Stomach (tissue), 9 donors: ENCODE data around the gene UGT1A8. TPM values are rescaled to one million over a fixed set of nuclear protein-coding genes. Genes with fewer than 3 reads are reported as not detected.
"Not testable (repeated sequence)": the region's sequence is repeated elsewhere in the genome, so short reads cannot be mapped to it uniquely, and the experiment has no call there.

Source experiments
- DNase-seq, 2 donors: peaks; one replicate each; pipeline versions ENCODE4 v3.0.0 to v3.0.0-alpha.2; 2013 to 2019
- H3K27ac ChIP-seq, 5 donors: fragments of 200-600 bp in 4 of 5; sonication (generic) in 4 of 5; one replicate each; pipeline ENCODE4 v1.5.1; 2013 to 2019; ENCODE audit warnings: mild to moderate bottlenecking in 1 of 5, moderate library complexity in 1 of 5
- H3K27me3 ChIP-seq, 3 donors: fragments of 200-600 bp; sonication (generic); one replicate each; pipeline ENCODE4 v1.5.1; 2017 to 2019; ENCODE audit warnings: mixed run types in 1 of 3
- H3K36me3 ChIP-seq, 4 donors: fragments of 200-600 bp; sonication (generic); 1 replicate in 3 of 4; 2 replicates in 1 of 4; pipeline ENCODE4 v1.5.1; 2016 to 2019
- H3K4me1 ChIP-seq, 4 donors: fragments of 200-600 bp; sonication (generic); one replicate each; pipeline ENCODE4 v1.5.1; 2016 to 2019
- H3K4me3 ChIP-seq, 4 donors: fragments of 200-600 bp; sonication (generic) in 3 of 4; one replicate each; pipeline ENCODE4 v1.5.1; 2016 to 2019; ENCODE audit warnings: mild to moderate bottlenecking in 1 of 4
- H3K9me3 ChIP-seq, 4 donors: fragments of 200-600 bp; sonication (generic); one replicate each; pipeline ENCODE4 v1.5.1; 2016 to 2019
- CTCF ChIP-seq, 7 experiments: fragments of 450-650 bp in 4 of 7; fragments of 200-600 bp in 3 of 7; sonication (generic) in 3 of 7; IDR thresholded peaks; one replicate each; pipeline ENCODE4 v1.5.1; 2016 to 2019; ENCODE audit warnings: antibody characterized with exemption in 7 of 7, control low read depth in 2 of 7, mild to moderate bottlenecking in 1 of 7
- EP300 ChIP-seq: sonication (generic); formaldehyde crosslinking; IDR thresholded peaks from one replicate; pipeline ENCODE4 v1.6.1; 2017; ENCODE audit warnings: antibody characterized with exemption
- POLR2A ChIP-seq, 4 donors: fragments of 450-650 bp; IDR thresholded peaks; one replicate each; pipeline ENCODE4 v1.6.1; 2016; ENCODE audit warnings: antibody characterized with exemption in 4 of 4, control low read depth in 2 of 4, mild to moderate bottlenecking in 1 of 4, moderate library complexity in 1 of 4
- POLR2AphosphoS5 ChIP-seq, 3 donors: sonication (generic); formaldehyde crosslinking; IDR thresholded peaks; one replicate each; pipeline ENCODE4 v1.6.1; 2016; ENCODE audit warnings: antibody characterized with exemption in 3 of 3
- WGBS, 5 donors: extraction: QIAGEN DNeasy Blood & Tissue Kit in 3 of 5; methylation state at CpG; one replicate each; pipeline versions ENCODE4 v1.1.5 to v1.1.7; 2013 to 2018; 5-methylcytosine and 5-hydroxymethylcytosine counted together
- intact Hi-C: fragments of 100-400 bp; cut with DNase I; formaldehyde crosslinking; loops from one replicate; pipeline ENCODE4 v1.15.1; 2023; ENCODE audit warnings: low total_unique reads
- polyA plus RNA-seq, 3 donors: library from polyadenylated mRNA; stranded (reverse); fragments of 200-250 nt; gene quantifications; one replicate each; pipeline ENCODE4 v1.2.3, GENCODE V29; 2013
- total RNA-seq, 5 donors: library from RNA; depleted of rRNA; stranded (reverse); fragments of >200 nt; gene quantifications; one replicate each; pipeline versions ENCODE4 v1.1.0 to v1.2.3, GENCODE V29; 2014 to 2016
- donor health status: healthy with polysubstance abuse.
- donor health status: Bipolar disorder and iron deficiency.
- donor health status: healthy.

UGT1A8 gene
- total and polyA plus RNA-seq, 8 donors, result 2.3 to 7.2 TPM; not detected in 6

DNA sequence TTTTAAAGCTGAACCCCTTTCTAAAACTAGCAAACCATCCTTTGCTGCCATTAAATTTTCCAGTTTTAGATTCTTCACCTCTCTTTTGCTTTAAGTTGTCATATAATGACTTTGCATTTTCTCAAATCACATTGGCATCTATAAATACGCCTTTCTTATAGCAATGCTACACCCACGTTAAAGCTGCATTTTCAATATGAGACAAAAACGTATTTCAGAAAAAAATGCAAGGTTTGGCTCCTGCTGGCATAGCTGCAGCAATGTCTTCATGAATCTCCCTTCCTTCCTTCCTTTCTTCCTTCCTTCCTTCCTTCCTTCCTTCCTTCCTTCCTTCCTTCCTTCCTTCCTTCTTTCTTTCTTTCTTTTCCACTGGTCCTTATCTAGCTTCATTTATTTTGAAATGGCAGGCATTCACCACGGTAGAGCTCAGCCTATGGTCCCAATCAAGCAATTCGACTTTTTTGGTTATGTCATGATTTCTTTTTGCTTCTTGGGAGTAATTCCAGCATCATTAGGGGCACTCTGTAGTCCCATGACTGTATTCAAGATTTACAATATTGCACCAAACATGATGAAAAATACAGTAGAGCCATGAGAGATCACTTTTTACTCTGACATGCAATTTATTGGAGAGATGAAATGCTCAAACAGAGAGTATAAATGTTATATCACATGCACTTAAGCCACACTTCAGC is 10.0 kb downstream of the UGT1A8 start:
- Histone ChIP-seq H3K27me3 (no peaks in the 10 kb centered on the region), H3K4me1 (no peaks in the 10 kb centered on the region), H3K4me3 (no peak overlapping the region), H3K9me3 (peaks cover 0 to 15% (median 3%) of the 10 kb centered on the region in 4 donors), H3K36me3 (no peaks in the 10 kb centered on the region), H3K27ac (no peak overlapping the region)
- WGBS, 5 donors, result 62 to 68% (median 66%) methylated on average over 5 of the region's 5 CpGs
- intact Hi-C loops, result no loop called here
- TF ChIP-seq CTCF (IDR thresholded peaks at IDR 0.05) (no peak), POLR2A (IDR thresholded peaks at IDR 0.05) (no peak), EP300 (no peak), POLR2AphosphoS5 (IDR thresholded peaks at IDR 0.05) (no peak)
- no peak for DNase-seq

DNA sequence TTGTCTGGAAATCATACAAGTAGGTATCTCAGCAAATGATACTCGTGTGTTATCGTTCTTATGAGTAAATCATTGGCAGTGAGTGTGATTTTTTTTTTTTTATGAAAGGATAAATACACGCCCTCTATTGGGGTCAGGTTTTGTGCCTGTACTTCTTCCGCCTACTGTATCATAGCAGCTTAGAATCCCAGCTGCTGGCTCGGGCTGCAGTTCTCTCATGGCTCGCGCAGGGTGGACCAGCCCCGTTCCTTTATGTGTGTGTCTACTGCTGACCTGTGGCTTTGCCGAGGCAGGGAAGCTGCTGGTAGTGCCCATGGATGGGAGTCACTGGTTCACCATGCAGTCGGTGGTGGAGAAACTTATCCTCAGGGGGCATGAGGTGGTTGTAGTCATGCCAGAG is 18.9 kb downstream of the UGT1A8 start, which contains the start of gene UGT1A10:
Gene UGT1A10 (plus strand): TSS at position 143 of the 400 bp plus-strand sequence. CDS start 75 bp downstream, at position 218.
- DNase-seq, H3K27ac ChIP-seq, H3K4me1 ChIP-seq, H3K9me3 ChIP-seq, H3K27me3 ChIP-seq, intact Hi-C loops, H3K36me3 ChIP-seq, H3K4me3 ChIP-seq: not testable (repeated sequence)
- 60 to 80% (median 66%) methylated on average over 10 of the region's 10 CpGs for WGBS, 5 donors

DNA sequence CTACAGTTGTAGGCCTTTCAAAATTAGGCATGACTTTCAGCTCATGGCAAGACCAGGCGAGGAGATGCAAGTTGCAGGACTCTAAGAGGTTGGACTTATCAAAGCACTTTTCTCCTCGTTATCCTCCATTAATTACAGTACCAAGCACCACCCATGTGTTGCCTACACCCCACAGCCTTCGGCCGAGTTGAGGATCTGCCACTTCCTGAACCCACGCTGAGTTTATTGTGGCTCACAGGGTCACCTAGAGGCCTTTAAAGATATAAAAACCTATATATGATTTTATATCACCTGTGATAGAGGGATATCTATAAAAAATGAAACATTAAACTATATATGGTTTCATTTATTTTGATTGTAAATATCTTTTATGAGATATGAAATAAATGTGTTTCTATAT is 21.4 kb downstream of the UGT1A8 start:
- H3K36me3 ChIP-seq, result no peaks in the 10 kb centered on the region
- TF ChIP-seq POLR2AphosphoS5 (IDR thresholded peaks at IDR 0.05) (no peak), CTCF (IDR thresholded peaks at IDR 0.05) (no peak), POLR2A (IDR thresholded peaks at IDR 0.05) (no peak), EP300 (no peak)
- H3K9me3 ChIP-seq, result peaks cover 0 to 11% (median 4%) of the 10 kb centered on the region in 4 donors
- H3K27ac ChIP-seq, result no peak overlapping the region
- H3K4me1 ChIP-seq, result no peaks in the 10 kb centered on the region
- intact Hi-C loops, result no loop called here
- no peak overlapping the region for H3K4me3 ChIP-seq
- no peak for DNase-seq
- H3K27me3 ChIP-seq, result no peaks in the 10 kb centered on the region
- 40 to 54% (median 49%) methylated on average over 5 of the region's 5 CpGs for WGBS, 5 donors

DNA sequence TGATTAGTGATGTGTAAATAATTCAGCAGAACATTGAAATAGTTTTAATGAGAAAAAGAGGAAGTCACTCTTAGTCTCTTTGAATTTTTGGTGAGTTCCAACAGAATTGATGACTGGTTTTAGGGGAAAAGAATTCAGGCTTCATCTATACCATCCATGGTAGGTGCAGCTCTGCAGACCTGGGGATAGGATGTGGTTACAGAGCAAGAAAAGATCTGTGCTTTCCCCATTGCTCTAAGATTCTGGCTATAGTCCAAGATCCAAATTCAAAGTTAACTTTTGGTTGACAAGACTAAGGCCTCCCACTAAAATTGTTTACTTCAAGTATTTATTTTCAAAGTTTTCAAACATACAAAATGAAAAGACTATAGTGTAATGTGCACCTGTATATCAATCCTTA is 22.4 kb downstream of the UGT1A8 start:
- Histone ChIP-seq H3K27me3 (no peaks in the 10 kb centered on the region), H3K4me1 (no peaks in the 10 kb centered on the region), H3K9me3 (peaks cover 0 to 11% (median 4%) of the 10 kb centered on the region in 4 donors), H3K4me3 (no peak overlapping the region), H3K36me3 (no peaks in the 10 kb centered on the region), H3K27ac (no peak overlapping the region)
- TF ChIP-seq POLR2A (IDR thresholded peaks at IDR 0.05) (no peak), EP300 (no peak)
- no peak for DNase-seq
- intact Hi-C loops, result no loop called here

DNA sequence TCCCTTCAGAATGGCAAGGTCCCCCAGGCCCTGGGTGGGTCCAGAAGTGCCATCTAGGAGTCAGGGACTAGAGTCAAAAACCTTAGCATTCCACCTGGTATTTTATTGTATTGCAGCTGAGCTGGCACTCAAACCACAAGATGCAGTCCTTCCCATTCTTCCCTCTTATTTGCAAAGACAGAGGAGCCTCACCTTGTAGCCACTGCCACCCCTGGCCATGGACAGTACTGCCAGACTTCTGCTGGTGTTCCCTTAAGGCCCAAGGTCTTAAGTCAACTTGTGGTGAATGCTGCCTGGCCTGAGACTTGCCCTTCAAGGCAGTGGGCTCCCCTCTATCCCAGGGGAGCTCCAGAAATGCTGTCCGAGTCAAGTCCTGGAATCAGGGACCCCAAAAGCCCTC is 25.7 kb downstream of the UGT1A8 start:
- intact Hi-C loops, result no loop called here
- Histone ChIP-seq H3K27ac (no peak overlapping the region), H3K4me3 (no peak overlapping the region), H3K9me3 (peaks cover 3 to 31% (median 15%) of the 10 kb centered on the region in 4 donors), H3K36me3 (no peaks in the 10 kb centered on the region), H3K4me1 (no peaks in the 10 kb centered on the region), H3K27me3 (no peaks in the 10 kb centered on the region)
- peak in 1 of 2 donors; percentile 3 for DNase-seq
- TF ChIP-seq POLR2AphosphoS5 (IDR thresholded peaks at IDR 0.05), result no peak
- peak in 1 of 7 experiments; percentile 8 for TF ChIP-seq CTCF (IDR thresholded peaks at IDR 0.05)
- no peak for TF ChIP-seq POLR2A (IDR thresholded peaks at IDR 0.05)
- no peak for TF ChIP-seq EP300
- WGBS, 5 donors, result 79 to 100% (median 96%) methylated on average over 1 of the region's 1 CpG

GRCh38 chr2:233646033-233646432 is 28.6 kb downstream of the UGT1A8 start:
- DNase-seq, intact Hi-C loops, H3K27ac ChIP-seq, H3K36me3 ChIP-seq, H3K4me3 ChIP-seq, H3K27me3 ChIP-seq, H3K4me1 ChIP-seq: not testable (repeated sequence)
- H3K9me3 ChIP-seq, result peaks cover 3 to 31% (median 15%) of the 10 kb centered on the region in 4 donors
- 87 to 94% (median 93%) methylated on average over 3 of the region's 3 CpGs for WGBS, 5 donors
